ENCODE measurements around the gene TMEM221. TPM values are rescaled to one million over a fixed set of nuclear protein-coding genes. Genes with fewer than 3 reads are reported as not detected.

TMEM221 gene
- total and polyA plus RNA-seq, 7 experiments from 2014 or later: not detected

DNA sequence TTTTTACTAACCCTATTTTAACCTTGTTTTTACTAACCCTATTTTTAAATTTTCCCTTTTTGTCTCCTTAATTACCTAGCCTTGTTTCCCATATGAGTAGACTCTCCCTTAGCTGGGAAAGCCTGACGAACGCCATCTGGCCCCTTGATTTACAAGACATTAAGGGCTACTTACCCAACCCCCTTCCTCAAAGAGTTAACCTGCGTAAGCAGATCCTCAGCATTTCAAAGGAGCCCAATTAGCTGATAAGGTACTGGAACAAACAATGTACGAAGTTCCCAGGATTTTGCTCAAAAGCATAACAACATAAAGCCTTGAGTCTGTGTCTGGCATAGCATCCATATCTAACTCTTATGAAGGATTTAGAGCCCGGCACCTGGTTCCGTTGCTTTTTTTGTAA, 33.3 kb downstream of the TMEM221 start:
- Mint-ChIP-seq H3K27me3 (no peaks in the 10 kb centered on the region), H3K36me3 (peaks cover 4 to 20% (median 6%) of the 10 kb centered on the region in 5 donors), H3K4me3 (no peak overlapping the region), H3K4me1 (peaks cover 8 to 30% (median 19%) of the 10 kb centered on the region in 7 donors), H3K9me3 (no peaks in the 10 kb centered on the region), H3K27ac (no peak overlapping the region)
- intact Hi-C loops (cut with micrococcal nuclease): no loop called here
- ATAC-seq (no peak), DNase-seq (no peak)
- Histone ChIP-seq H3K4me1 (ENCODE audit: control insufficient read depth in 2 of 2, insufficient read depth in 2 of 2, low read length in 2 of 2) (peaks cover 6% of the 10 kb centered on the region in 2 donors), H3K9me3 (ENCODE audit: control insufficient read depth in 2 of 3, low read length in 3 of 3) (no peaks in the 10 kb centered on the region), H3K27me3 (ENCODE audit: control insufficient read depth in 2 of 2, insufficient read depth in 2 of 2, low read length in 2 of 2) (no peaks in the 10 kb centered on the region), H3K36me3 (ENCODE audit: control insufficient read depth in 2 of 3, insufficient read depth in 3 of 3, low read length in 3 of 3) (peaks cover 0 to 35% (median 0%) of the 10 kb centered on the region in 3 experiments), H3K27ac (ENCODE audit: low read depth, low read length) (no peak overlapping the region), H3K4me3 (ENCODE audit: low read length) (no peak overlapping the region)
- POLR2A ChIA-PET: interaction anchor here (0.6 to 1.3 kb wide), 3 partner anchors 10 to 34 kb away, joined by 3 read pairs; partner anchors contain the start of gene BST2
- CTCF ChIA-PET: no interaction called here

DNA sequence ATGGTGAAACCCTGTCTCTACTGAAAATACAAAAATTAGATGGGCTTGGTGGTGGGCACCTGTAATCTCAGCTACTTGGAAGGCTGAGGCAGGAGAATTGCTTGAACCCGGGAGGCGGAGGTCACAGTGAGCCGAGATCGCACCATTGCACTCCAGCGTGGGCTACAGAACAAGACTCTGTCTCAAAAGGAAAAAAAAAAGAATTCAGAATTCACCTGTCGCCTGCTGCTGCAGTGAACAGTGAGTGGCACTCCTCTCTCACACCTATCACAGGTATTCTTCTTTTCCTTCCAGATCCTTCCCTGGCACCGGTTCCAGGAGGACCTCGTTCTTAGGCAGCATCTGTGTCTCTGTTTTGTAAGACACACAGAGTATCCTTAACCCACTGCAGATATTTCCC, 34.4 kb downstream of the TMEM221 start:
- H3K36me3 Mint-ChIP-seq: peaks cover 4 to 20% (median 6%) of the 10 kb centered on the region in 5 donors
- ChIA-PET CTCF (no interaction called here), POLR2A (no interaction called here)
- H3K4me3 ChIP-seq (ENCODE audit: low read length): no peak overlapping the region
- peaks cover 2% of the 10 kb centered on the region in 2 donors for H3K4me1 ChIP-seq (ENCODE audit: control insufficient read depth in 2 of 2, insufficient read depth in 2 of 2, low read length in 2 of 2)
- H3K27me3 Mint-ChIP-seq: no peaks in the 10 kb centered on the region
- H3K9me3 Mint-ChIP-seq: no peaks in the 10 kb centered on the region
- no peaks in the 10 kb centered on the region for H3K9me3 ChIP-seq (ENCODE audit: control insufficient read depth in 2 of 3, low read length in 3 of 3)
- no peak for DNase-seq
- H3K4me1 Mint-ChIP-seq: peaks cover 3 to 29% (median 13%) of the 10 kb centered on the region in 7 donors
- no peak for ATAC-seq
- peaks cover 0 to 35% (median 0%) of the 10 kb centered on the region in 3 experiments for H3K36me3 ChIP-seq (ENCODE audit: control insufficient read depth in 2 of 3, insufficient read depth in 3 of 3, low read length in 3 of 3)
- H3K4me3 Mint-ChIP-seq: no peak overlapping the region
- no peaks in the 10 kb centered on the region for H3K27me3 ChIP-seq (ENCODE audit: control insufficient read depth in 2 of 2, insufficient read depth in 2 of 2, low read length in 2 of 2)
- intact Hi-C loops (cut with micrococcal nuclease): no loop called here
- H3K27ac ChIP-seq (ENCODE audit: low read depth, low read length): no peak overlapping the region
- no peak overlapping the region for H3K27ac Mint-ChIP-seq

DNA sequence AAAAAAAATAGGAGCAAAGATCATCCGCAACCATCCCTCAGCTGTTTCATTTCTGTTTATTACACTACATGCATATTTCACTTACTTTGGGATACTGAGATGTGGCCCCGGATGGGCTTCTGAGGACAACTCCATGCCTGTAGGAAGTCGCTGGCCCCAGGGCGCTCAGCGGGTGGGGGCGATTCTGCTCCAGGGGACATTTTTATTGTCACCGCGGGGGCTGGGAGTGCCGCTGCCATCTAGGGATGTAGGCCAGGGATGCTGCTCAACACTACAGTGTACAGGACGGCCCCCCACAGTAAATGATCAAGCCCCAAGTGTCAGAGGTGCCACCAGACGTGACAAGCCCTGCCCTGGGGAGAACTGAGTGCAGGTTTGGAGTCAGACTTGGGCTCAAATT, 36.7 kb downstream of the TMEM221 start:
- ChIA-PET CTCF (no interaction called here), POLR2A (interaction anchor here (1.0 kb wide), 1 partner anchor 8 kb away, joined by 6 read pairs; the partner anchor contains the start of gene MVB12A)
- no peaks in the 10 kb centered on the region for H3K9me3 ChIP-seq (ENCODE audit: control insufficient read depth in 2 of 3, low read length in 3 of 3)
- ATAC-seq: no peak
- H3K36me3 Mint-ChIP-seq: peaks cover 1 to 19% (median 6%) of the 10 kb centered on the region in 5 donors
- intact Hi-C loops (cut with micrococcal nuclease): no loop called here
- H3K9me3 Mint-ChIP-seq: no peaks in the 10 kb centered on the region
- H3K4me1 Mint-ChIP-seq: peaks cover 14 to 33% (median 24%) of the 10 kb centered on the region in 7 donors
- no peak overlapping the region for H3K27ac ChIP-seq (ENCODE audit: low read depth, low read length)
- DNase-seq: no peak
- no peak overlapping the region for H3K4me3 Mint-ChIP-seq
- H3K4me1 ChIP-seq (ENCODE audit: control insufficient read depth in 2 of 2, insufficient read depth in 2 of 2, low read length in 2 of 2): no peaks in the 10 kb centered on the region
- H3K27me3 Mint-ChIP-seq: no peaks in the 10 kb centered on the region
- no peak overlapping the region for H3K4me3 ChIP-seq (ENCODE audit: low read length)
- H3K27me3 ChIP-seq (ENCODE audit: control insufficient read depth in 2 of 2, insufficient read depth in 2 of 2, low read length in 2 of 2): no peaks in the 10 kb centered on the region
- peak overlapping the region in 1 of 9 donors; percentile 71 for H3K27ac Mint-ChIP-seq
- peaks cover 0 to 35% (median 0%) of the 10 kb centered on the region in 3 experiments for H3K36me3 ChIP-seq (ENCODE audit: control insufficient read depth in 2 of 3, insufficient read depth in 3 of 3, low read length in 3 of 3)

DNA sequence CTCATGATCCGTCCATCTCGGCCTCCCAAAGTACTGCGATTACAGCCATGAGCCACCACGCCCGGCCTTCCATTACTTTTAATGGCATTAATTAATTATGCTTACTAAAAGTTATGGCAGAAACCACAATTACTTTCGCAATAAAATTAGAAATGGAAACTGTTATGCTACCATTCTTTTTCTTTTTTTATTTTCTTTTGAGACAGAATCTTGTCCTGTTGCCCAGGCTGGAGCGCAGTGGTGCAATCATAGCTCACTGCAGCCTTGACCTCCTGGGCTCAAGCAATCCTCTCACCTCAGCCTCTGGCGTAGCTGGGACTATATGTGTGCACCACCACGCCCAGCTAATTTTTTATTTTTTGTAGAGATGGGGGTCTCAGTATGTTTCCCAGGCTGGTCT, 38.5 kb downstream of the TMEM221 start:
- Mint-ChIP-seq H3K27ac (peak overlapping the region in 1 of 9 donors; percentile 13), H3K4me3 (peak overlapping the region in 2 of 10 donors; percentile 1 to 35), H3K36me3 (peaks cover 0 to 19% (median 6%) of the 10 kb centered on the region in 5 donors), H3K4me1 (peaks cover 26 to 43% (median 28%) of the 10 kb centered on the region in 7 donors), H3K27me3 (no peaks in the 10 kb centered on the region), H3K9me3 (no peaks in the 10 kb centered on the region)
- H3K4me1 ChIP-seq (ENCODE audit: control insufficient read depth in 2 of 2, insufficient read depth in 2 of 2, low read length in 2 of 2): peaks cover 0 to 4% of the 10 kb centered on the region in 2 donors
- ChIA-PET POLR2A (no interaction called here), CTCF (interaction anchor here (0.6 to 0.8 kb wide), 2 partner anchors 11 to 143 kb away, joined by 3 to 4 read pairs; partner anchors contain the start of gene BABAM1)
- ATAC-seq (no peak), DNase-seq (no peak)
- H3K9me3 ChIP-seq (ENCODE audit: control insufficient read depth in 2 of 3, low read length in 3 of 3): no peaks in the 10 kb centered on the region
- H3K27ac ChIP-seq (ENCODE audit: low read depth, low read length): no peak overlapping the region
- no peak overlapping the region for H3K4me3 ChIP-seq (ENCODE audit: low read length)
- intact Hi-C loops (cut with micrococcal nuclease): loop anchor here (5.0 kb wide), 3 partner anchors 73 to 103 kb away; partner anchors contain the start of genes DDA1 (in 1 of the 2), GTPBP3 (in 1 of the 2), MRPL34 (in 1 of the 2) and PGLS (in 1 of the 2)
- H3K27me3 ChIP-seq (ENCODE audit: control insufficient read depth in 2 of 2, insufficient read depth in 2 of 2, low read length in 2 of 2): no peaks in the 10 kb centered on the region
- H3K36me3 ChIP-seq (ENCODE audit: control insufficient read depth in 2 of 3, insufficient read depth in 3 of 3, low read length in 3 of 3): peaks cover 0 to 31% (median 0%) of the 10 kb centered on the region in 3 experiments

DNA sequence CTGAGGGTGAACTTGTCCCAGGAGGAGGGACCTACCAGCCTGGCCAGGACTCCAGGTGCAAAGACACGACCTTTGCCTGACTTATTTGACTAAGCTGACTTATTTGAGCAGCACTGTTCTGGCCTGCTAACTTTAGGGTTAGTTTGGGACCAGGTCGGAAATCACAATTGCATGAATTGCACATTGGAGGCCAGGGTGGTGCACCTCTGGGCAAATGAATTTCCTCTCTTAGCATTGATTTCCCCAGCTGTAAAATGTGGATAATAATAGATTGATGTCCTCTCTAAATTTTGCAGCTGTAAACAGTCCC, 41.6 kb downstream of the TMEM221 start:
- peaks cover 0 to 14% (median 0%) of the 10 kb centered on the region in 3 experiments for H3K36me3 ChIP-seq (ENCODE audit: control insufficient read depth in 2 of 3, insufficient read depth in 3 of 3, low read length in 3 of 3)
- CTCF ChIA-PET: interaction anchor here (0.6 to 1.9 kb wide), 6 partner anchors 11 to 591 kb away, joined by 3 to 7 read pairs (median 4); partner anchors contain the start of gene MVB12A
- no peaks in the 10 kb centered on the region for H3K27me3 ChIP-seq (ENCODE audit: control insufficient read depth in 2 of 2, insufficient read depth in 2 of 2, low read length in 2 of 2)
- peak overlapping the region; percentile 83 for H3K27ac ChIP-seq (ENCODE audit: low read depth, low read length)
- Mint-ChIP-seq H3K4me1 (peaks cover 20 to 47% (median 35%) of the 10 kb centered on the region in 7 donors), H3K27me3 (no peaks in the 10 kb centered on the region), H3K4me3 (peak overlapping the region; percentile 80 to 98 (median 95)), H3K36me3 (peaks cover 0 to 20% (median 0%) of the 10 kb centered on the region in 5 donors), H3K27ac (peak overlapping the region; percentile 81 to 96 (median 88)), H3K9me3 (no peaks in the 10 kb centered on the region)
- H3K9me3 ChIP-seq (ENCODE audit: control insufficient read depth in 2 of 3, low read length in 3 of 3): no peaks in the 10 kb centered on the region
- peaks cover 0 to 12% of the 10 kb centered on the region in 2 donors for H3K4me1 ChIP-seq (ENCODE audit: control insufficient read depth in 2 of 2, insufficient read depth in 2 of 2, low read length in 2 of 2)
- ATAC-seq: no peak
- peak overlapping the region; percentile 81 for H3K4me3 ChIP-seq (ENCODE audit: low read length)
- intact Hi-C loops (cut with micrococcal nuclease): loop anchor here (5.0 kb wide), 3 partner anchors 70 to 105 kb away; partner anchors contain the start of genes DDA1 (in 1 of the 2), GTPBP3 (in 1 of the 2), MRPL34 (in 1 of the 2) and PGLS (in 1 of the 2)
- POLR2A ChIA-PET: interaction anchor here (1.1 to 4.7 kb wide), 3 partner anchors 12 to 116 kb away, joined by 3 to 33 read pairs (median 4); partner anchors contain the start of gene MVB12A
- DNase-seq: no peak

DNA sequence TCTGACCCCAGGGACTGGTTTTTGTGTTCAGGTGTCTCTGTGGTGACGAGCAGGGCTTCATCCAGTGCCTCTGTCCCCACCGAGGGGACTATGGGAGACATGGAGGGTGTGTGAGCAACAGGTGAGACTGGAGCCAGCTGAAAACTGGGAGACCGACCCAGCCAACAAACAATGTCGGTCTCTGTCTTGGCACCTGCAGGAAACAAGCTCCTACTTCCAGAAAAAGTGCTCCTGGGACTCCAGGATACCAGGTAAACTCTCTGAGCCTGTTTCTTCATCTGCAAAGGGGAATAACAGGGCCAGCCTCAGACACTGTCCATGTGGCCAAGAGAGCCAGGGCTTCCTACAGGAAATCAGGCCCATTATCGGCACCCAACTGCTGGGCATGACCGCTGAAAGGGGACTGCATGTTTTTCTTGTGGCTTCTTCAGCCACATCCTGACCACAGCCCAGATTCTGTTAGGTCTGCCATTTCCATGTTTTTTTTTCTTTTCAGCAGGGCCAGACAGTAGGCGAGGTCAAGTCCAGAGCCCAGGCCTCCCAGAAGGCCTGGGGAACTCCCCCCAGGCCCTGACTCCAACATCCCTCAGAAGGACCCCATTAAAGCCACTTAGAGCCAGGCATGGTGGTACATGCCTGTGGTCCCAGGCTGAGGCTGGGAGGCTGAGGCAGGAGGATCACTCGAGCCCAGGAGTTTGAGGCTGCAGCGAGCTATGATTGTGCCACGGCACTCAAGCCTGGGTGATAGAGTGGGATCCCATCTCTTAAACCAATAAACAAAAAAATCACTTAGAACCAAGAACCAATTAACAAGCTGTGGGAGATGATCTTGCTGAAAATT, 42.2 kb downstream of the TMEM221 start:
- H3K27me3 Mint-ChIP-seq: peaks cover 0 to 2% (median 0%) of the 10 kb centered on the region in 5 donors
- H3K27me3 ChIP-seq (ENCODE audit: control insufficient read depth in 2 of 2, insufficient read depth in 2 of 2, low read length in 2 of 2): no peaks in the 10 kb centered on the region
- POLR2A ChIA-PET: interaction anchor here (0.5 to 4.7 kb wide), 4 partner anchors 13 to 1514 kb away, joined by 3 to 33 read pairs (median 4); partner anchors contain the start of gene MVB12A
- peaks cover 0 to 15% (median 0%) of the 10 kb centered on the region in 3 experiments for H3K36me3 ChIP-seq (ENCODE audit: control insufficient read depth in 2 of 3, insufficient read depth in 3 of 3, low read length in 3 of 3)
- peaks cover 0 to 12% of the 10 kb centered on the region in 2 donors for H3K4me1 ChIP-seq (ENCODE audit: control insufficient read depth in 2 of 2, insufficient read depth in 2 of 2, low read length in 2 of 2)
- H3K4me1 Mint-ChIP-seq: peaks cover 20 to 47% (median 35%) of the 10 kb centered on the region in 7 donors
- H3K9me3 ChIP-seq (ENCODE audit: control insufficient read depth in 2 of 3, low read length in 3 of 3): no peaks in the 10 kb centered on the region
- H3K27ac Mint-ChIP-seq: peak overlapping the region; percentile 81 to 98 (median 88)
- peak overlapping the region; percentile 80 to 98 (median 95) for H3K4me3 Mint-ChIP-seq
- no peak for DNase-seq
- peaks cover 0 to 23% (median 0%) of the 10 kb centered on the region in 5 donors for H3K36me3 Mint-ChIP-seq
- H3K27ac ChIP-seq (ENCODE audit: low read depth, low read length): peak overlapping the region; percentile 83
- ATAC-seq: peak; percentile 14
- intact Hi-C loops (cut with micrococcal nuclease): loop anchor here (5.0 kb wide), 3 partner anchors 69 to 106 kb away; partner anchors contain the start of genes DDA1 (in 1 of the 2), GTPBP3 (in 1 of the 2), MRPL34 (in 1 of the 2) and PGLS (in 1 of the 2)
- peak overlapping the region; percentile 81 for H3K4me3 ChIP-seq (ENCODE audit: low read length)
- CTCF ChIA-PET: interaction anchor here (0.6 to 1.9 kb wide), 7 partner anchors 11 to 592 kb away, joined by 3 to 7 read pairs (median 3); partner anchors contain the start of gene MVB12A
- no peaks in the 10 kb centered on the region for H3K9me3 Mint-ChIP-seq

Data from naive thymus-derived CD4-positive, alpha-beta T cell (primary cell).